Naive thymus-derived CD4-positive, alpha-beta T cell (primary cell): ENCODE results near the gene SSTR3. TPM values are rescaled to one million over a fixed set of nuclear protein-coding genes. Genes with fewer than 3 reads are reported as not detected.
A peak's percentile ranks its signal among the peaks of the same experiment; 100 is the strongest.

Experiments used
- ATAC-seq: fragments of 150-1000 bp; cut with Tn5 transposase; 2 replicates; pipeline ENCODE4 v1.10.0; 2021; ENCODE audit warnings: mild to moderate bottlenecking, moderate library complexity
- CTCF ChIA-PET: fragments of 350-600 bp; sonication (Branson Sonifier 250); formaldehyde crosslinking; loops from one replicate; lab custom pipeline; 2021; ENCODE audit warnings: antibody characterized with exemption; lab: Charles Lee
- POLR2A ChIA-PET: fragments of 350-600 bp; sonication (Branson Sonifier 250); formaldehyde crosslinking; loops from one replicate; lab custom pipeline; 2021; ENCODE audit warnings: antibody characterized with exemption, inconsistent platforms; lab: Charles Lee
- DNase-seq, 9 donors: peaks; one replicate each; pipeline versions ENCODE4 v3.0.0 to v3.0.0-alpha.2; 2020 to 2022; ENCODE audit warnings: mixed read lengths in 1 of 9
- H3K27ac ChIP-seq: one replicate; pipeline ENCODE4 v1.7.0; 2013; ENCODE audit warnings: mild to moderate bottlenecking, low read depth, low read length, moderate library complexity
- H3K27me3 ChIP-seq, 2 donors: one replicate each; pipeline ENCODE4 v1.7.0; 2013; ENCODE audit warnings: low read length in 2 of 2, mild to moderate bottlenecking in 2 of 2, moderate library complexity in 2 of 2; ENCODE audit not compliant: control insufficient read depth in 2 of 2, insufficient read depth in 2 of 2
- H3K36me3 ChIP-seq, 3 experiments: 1 replicate in 2 of 3; 2 replicates in 1 of 3; pipeline ENCODE4 v1.7.0; 2013; ENCODE audit warnings: low read length in 3 of 3, mild to moderate bottlenecking in 3 of 3, moderate library complexity in 1 of 3; ENCODE audit not compliant: insufficient read depth in 3 of 3, control insufficient read depth in 2 of 3
- H3K4me1 ChIP-seq, 2 donors: one replicate each; pipeline ENCODE4 v1.7.0; 2013; ENCODE audit warnings: low read length in 2 of 2, mild to moderate bottlenecking in 2 of 2, moderate library complexity in 1 of 2; ENCODE audit not compliant: control insufficient read depth in 2 of 2, insufficient read depth in 2 of 2
- H3K4me3 ChIP-seq: 2 replicates; pipeline ENCODE4 v1.7.0; 2013; ENCODE audit warnings: mild to moderate bottlenecking, low read length
- H3K9me3 ChIP-seq, 3 experiments: 1 replicate in 2 of 3; 2 replicates in 1 of 3; pipeline ENCODE4 v1.7.0; 2013; ENCODE audit warnings: low read length in 3 of 3; ENCODE audit not compliant: control insufficient read depth in 2 of 3
- H3K27ac Mint-ChIP-seq, 9 donors: one replicate each; pipeline ENCODE4 v1.8.0; 2020 to 2022; ENCODE audit warnings: mixed read lengths in 9 of 9, mild to moderate bottlenecking in 8 of 9, moderate library complexity in 5 of 9, inconsistent platforms in 2 of 9
- H3K27me3 Mint-ChIP-seq, 5 donors: one replicate each; pipeline ENCODE4 v1.8.0; 2021 to 2022; ENCODE audit warnings: mixed read lengths in 5 of 5, mild to moderate bottlenecking in 1 of 5
- H3K36me3 Mint-ChIP-seq, 5 donors: one replicate each; pipeline ENCODE4 v1.8.0; 2020 to 2022; ENCODE audit warnings: mixed read lengths in 5 of 5, mild to moderate bottlenecking in 3 of 5, inconsistent platforms in 1 of 5
- H3K4me1 Mint-ChIP-seq, 7 donors: one replicate each; pipeline ENCODE4 v1.8.0; 2020 to 2022; ENCODE audit warnings: mixed read lengths in 7 of 7, mild to moderate bottlenecking in 3 of 7, inconsistent platforms in 1 of 7
- H3K4me3 Mint-ChIP-seq, 10 donors: one replicate each; pipeline ENCODE4 v1.8.0; 2020 to 2022; ENCODE audit warnings: mild to moderate bottlenecking in 10 of 10, mixed read lengths in 10 of 10, moderate library complexity in 6 of 10, inconsistent platforms in 2 of 10
- H3K9me3 Mint-ChIP-seq, 11 donors: one replicate each; pipeline ENCODE4 v1.8.0; 2020 to 2022; ENCODE audit warnings: mixed read lengths in 11 of 11, mild to moderate bottlenecking in 4 of 11, inconsistent platforms in 1 of 11, moderate library complexity in 1 of 11
- intact Hi-C, 2 donors: fragments of 100-400 bp; cut with micrococcal nuclease; formaldehyde crosslinking; loops; one replicate each; pipeline ENCODE4 v1.15.1; 2023
- polyA plus RNA-seq, 2 donors: library from polyadenylated mRNA; unstranded; fragments of 300-500 nt; fragmentation: Illumina TruSeq; gene quantifications; one replicate each; pipeline ENCODE4 v1.2.3, GENCODE V29; 2021
- total RNA-seq, 6 experiments: library from RNA in 5 of 6; stranded (reverse) in 5 of 6; gene quantifications; 1 replicate in 5 of 6; 2 replicates in 1 of 6; pipeline ENCODE4 v1.2.3 and lab custom pipeline; 2021 to 2026

SSTR3 gene
- total and polyA plus RNA-seq, 7 experiments from 2014 or later: 3.9 to 30.4 (median 6.4) TPM

GRCh38 chr22:37240240-37240940 lies 28.1 kb upstream of the SSTR3 start:
- no peaks in the 10 kb centered on the region for H3K9me3 ChIP-seq
- H3K27ac ChIP-seq: peak overlapping the region; percentile 86
- Mint-ChIP-seq H3K27ac (peak overlapping the region; percentile 91 to 99 (median 97)), H3K36me3 (peaks cover 14 to 61% (median 31%) of the 10 kb centered on the region in 5 donors), H3K27me3 (no peaks in the 10 kb centered on the region), H3K4me1 (peaks cover 69 to 85% (median 84%) of the 10 kb centered on the region in 7 donors), H3K4me3 (peak overlapping the region; percentile 86 to 99 (median 98)), H3K9me3 (no peaks in the 10 kb centered on the region)
- ChIA-PET CTCF (interaction anchor here (1.1 to 10.3 kb wide), 5 partner anchors 11 to 39 kb away, joined by 3 to 184 read pairs (median 37); no protein-coding TSS in a partner anchor), POLR2A (interaction anchor here (1.3 to 10.8 kb wide), 9 partner anchors 9 to 77 kb away, joined by 4 to 335 read pairs (median 68); no protein-coding TSS in a partner anchor)
- peaks cover 14 to 50% (median 28%) of the 10 kb centered on the region in 3 experiments for H3K36me3 ChIP-seq
- intact Hi-C loops: loop anchor here (5.0 kb wide), 3 partner anchors 93 to 507 kb away; partner anchors contain the start of genes GGA1 (in 2 of the 2) and IL2RB (in 1 of the 2)
- no peak for ATAC-seq
- H3K4me1 ChIP-seq: peaks cover 74 to 76% of the 10 kb centered on the region in 2 donors
- H3K4me3 ChIP-seq: no peak overlapping the region
- no peaks in the 10 kb centered on the region for H3K27me3 ChIP-seq
- DNase-seq: peak in 1 of 9 donors; percentile 21

- H3K27ac ChIP-seq: peak overlapping the region; percentile 86
- Mint-ChIP-seq H3K27me3 (no peaks in the 10 kb centered on the region), H3K36me3 (peaks cover 14 to 67% (median 35%) of the 10 kb centered on the region in 5 donors), H3K9me3 (no peaks in the 10 kb centered on the region), H3K4me1 (peaks cover 72 to 87% (median 84%) of the 10 kb centered on the region in 7 donors), H3K27ac (peak overlapping the region; percentile 96 to 100 (median 98)), H3K4me3 (peak overlapping the region; percentile 86 to 99 (median 97))
- DNase-seq: peak in 1 of 9 donors; percentile 23
- H3K4me1 ChIP-seq: peaks cover 74 to 76% of the 10 kb centered on the region in 2 donors
- ATAC-seq: no peak
- no peaks in the 10 kb centered on the region for H3K27me3 ChIP-seq
- H3K9me3 ChIP-seq: no peaks in the 10 kb centered on the region
- peaks cover 15 to 57% (median 29%) of the 10 kb centered on the region in 3 experiments for H3K36me3 ChIP-seq
- ChIA-PET CTCF (interaction anchor here (0.8 to 10.3 kb wide), 10 partner anchors 10 to 117 kb away, joined by 3 to 184 read pairs (median 8); no protein-coding TSS in a partner anchor), POLR2A (interaction anchor here (0.6 to 10.8 kb wide), 13 partner anchors 8 to 464 kb away, joined by 3 to 335 read pairs (median 7); partner anchors contain the start of gene MFNG)
- intact Hi-C loops: loop anchor here (2.0 to 10.0 kb wide), 6 partner anchors 73 to 855 kb away; partner anchors contain the start of genes GGA1 (in 2 of the 2), IL2RB (in 1 of the 2) and MYH9 (in 1 of the 2)
- peak overlapping the region; percentile 49 for H3K4me3 ChIP-seq
Observed at GRCh38 chr22:37239336-37240239, 27.3 kb upstream of the SSTR3 start.

- Histone ChIP-seq H3K27ac (peak overlapping the region; percentile 86), H3K4me3 (peak overlapping the region; percentile 49), H3K27me3 (no peaks in the 10 kb centered on the region), H3K36me3 (peaks cover 20 to 74% (median 33%) of the 10 kb centered on the region in 3 experiments), H3K4me1 (peaks cover 87 to 90% of the 10 kb centered on the region in 2 donors), H3K9me3 (no peaks in the 10 kb centered on the region)
- H3K4me3 Mint-ChIP-seq: peak overlapping the region; percentile 85 to 99 (median 92)
- ChIA-PET CTCF (interaction anchor here (0.5 to 10.3 kb wide), 23 partner anchors 8 to 708 kb away, joined by 3 to 184 read pairs (median 5); no protein-coding TSS in a partner anchor), POLR2A (interaction anchor here (0.6 to 10.8 kb wide), 23 partner anchors 6 to 256 kb away, joined by 3 to 335 read pairs (median 5); partner anchors contain the start of genes IL2RB and MFNG)
- no peak for ATAC-seq
- DNase-seq: peak in 6 of 9 donors; percentile 21 to 63 (median 46)
- peaks cover 14 to 74% (median 42%) of the 10 kb centered on the region in 5 donors for H3K36me3 Mint-ChIP-seq
- intact Hi-C loops: loop anchor here (1.0 to 10.0 kb wide), 7 partner anchors 7 to 853 kb away; partner anchors contain the start of gene MYH9 (in 1 of the 2)
- peaks cover 80 to 100% (median 95%) of the 10 kb centered on the region in 7 donors for H3K4me1 Mint-ChIP-seq
- no peaks in the 10 kb centered on the region for H3K9me3 Mint-ChIP-seq
- peak overlapping the region; percentile 93 to 100 (median 98) for H3K27ac Mint-ChIP-seq
- H3K27me3 Mint-ChIP-seq: no peaks in the 10 kb centered on the region
Observed at GRCh38 chr22:37237371-37238268, 25.3 kb upstream of the SSTR3 start.

GRCh38 chr22:37235897-37236607 lies 23.8 kb upstream of the SSTR3 start:
- Histone ChIP-seq H3K27me3 (no peaks in the 10 kb centered on the region), H3K9me3 (no peaks in the 10 kb centered on the region), H3K4me3 (peak overlapping the region; percentile 21), H3K27ac (peak overlapping the region; percentile 86), H3K36me3 (peaks cover 21 to 76% (median 28%) of the 10 kb centered on the region in 3 experiments), H3K4me1 (peaks cover 92 to 94% of the 10 kb centered on the region in 2 donors)
- peak in 1 of 9 donors; percentile 20 for DNase-seq
- H3K27ac Mint-ChIP-seq: peak overlapping the region; percentile 86 to 100 (median 98)
- POLR2A ChIA-PET: interaction anchor here (1.0 to 9.8 kb wide), 3 partner anchors 9 to 21 kb away, joined by 6 to 335 read pairs (median 278); partner anchors contain the start of genes RAC2 and SSTR3
- intact Hi-C loops: loop anchor here in 1 of 2 donors (10.0 kb wide), 1 partner anchor 851 kb away; the partner anchor contains the start of gene MYH9
- CTCF ChIA-PET: interaction anchor here (0.9 to 10.3 kb wide), 3 partner anchors 25 to 37 kb away, joined by 4 to 184 read pairs (median 5); no protein-coding TSS in a partner anchor
- H3K4me1 Mint-ChIP-seq: peaks cover 83 to 100% (median 98%) of the 10 kb centered on the region in 7 donors
- peaks cover 10 to 74% (median 37%) of the 10 kb centered on the region in 5 donors for H3K36me3 Mint-ChIP-seq
- ATAC-seq: no peak
- no peaks in the 10 kb centered on the region for H3K27me3 Mint-ChIP-seq
- H3K4me3 Mint-ChIP-seq: peak overlapping the region; percentile 65 to 99 (median 88)
- no peaks in the 10 kb centered on the region for H3K9me3 Mint-ChIP-seq
